NCI-H69 (cell line): Measurements from ENCODE around the gene SEMA3F.
A peak's percentile ranks its signal among the peaks of the same experiment; 100 is the strongest.

Source experiments
- DNase-seq: peaks from one replicate; lab custom pipeline; 2025; lab: John Stamatoyannopoulos, UW

Gene SEMA3F

GRCh38 chr3:50132421-50133282 is 22.5 kb upstream of the SEMA3F start:
- DNase-seq: peak; percentile 9

GRCh38 chr3:50133283-50133615 is 21.9 kb upstream of the SEMA3F start:
- no peak for DNase-seq

GRCh38 chr3:50134367-50134766 is 20.8 kb upstream of the SEMA3F start:
- no peak for DNase-seq

GRCh38 chr3:50135964-50136363 is 19.2 kb upstream of the SEMA3F start:
- no peak for DNase-seq

- DNase-seq: peak; percentile 16
Observed at GRCh38 chr3:50136714-50137405, 18.3 kb upstream of the SEMA3F start.

GRCh38 chr3:50137531-50137930 is 17.6 kb upstream of the SEMA3F start:
- DNase-seq: no peak

GRCh38 chr3:50138266-50139200 is 16.6 kb upstream of the SEMA3F start:
- DNase-seq: peak; percentile 83

- DNase-seq: peak; percentile 29
Observed at GRCh38 chr3:50139308-50139707, 15.8 kb upstream of the SEMA3F start.

- DNase-seq: peak; percentile 25
Observed at GRCh38 chr3:50139718-50140423, 15.3 kb upstream of the SEMA3F start.

GRCh38 chr3:50140990-50141389 is 14.1 kb upstream of the SEMA3F start:
- DNase-seq: no peak

- no peak for DNase-seq
Observed at GRCh38 chr3:50146316-50146901, 8.7 kb upstream of the SEMA3F start.

GRCh38 chr3:50147016-50147415 is 8.1 kb upstream of the SEMA3F start:
- no peak for DNase-seq

GRCh38 chr3:50147447-50147846 is 7.7 kb upstream of the SEMA3F start:
- no peak for DNase-seq

- no peak for DNase-seq
Observed at GRCh38 chr3:50147861-50148260, 7.3 kb upstream of the SEMA3F start.

- no peak for DNase-seq
Observed at GRCh38 chr3:50150404-50150750, 4.7 kb upstream of the SEMA3F start.

GRCh38 chr3:50150863-50151686 is 4.0 kb upstream of the SEMA3F start:
- DNase-seq: no peak

GRCh38 chr3:50151728-50152127 is 3.4 kb upstream of the SEMA3F start:
- no peak for DNase-seq

GRCh38 chr3:50153782-50154475 is 1.2 kb upstream of the SEMA3F start:
- DNase-seq: peak; percentile 48

GRCh38 chr3:50154476-50154839 is 666 bp upstream of the SEMA3F start:
- no peak for DNase-seq

- no peak for DNase-seq
Observed at GRCh38 chr3:50155491-50155878, 361 bp downstream of the SEMA3F start.
